OCI-LY3 (cell line): ENCODE results near the gene TUB.

Experiments
- H2AFZ ChIP-seq: fragments of 200-600, 300-600 bp; shearing (Covaris generic); 2 replicates; pipeline ENCODE4 v1.6.0; 2014; ENCODE audit warnings: antibody characterized with exemption, low read depth, low read length
- H3K27ac ChIP-seq: fragments of 200-600, 300-600 bp; sonication (generic); 2 replicates; pipeline ENCODE4 v1.5.1; 2014; ENCODE audit warnings: mild to moderate bottlenecking, low read length, moderate library complexity, mixed read lengths
- H3K27me3 ChIP-seq: fragments of 200-600, 300-600 bp; sonication (generic); 2 replicates; pipeline ENCODE4 v1.6.1; 2014; ENCODE audit warnings: low read depth, low read length, mixed read lengths
- H3K36me3 ChIP-seq: fragments of 200-600, 300-600 bp; sonication (generic); replicated peaks from 2 replicates; pipeline ENCODE3; 2014; ENCODE audit warnings: low read depth, low read length, mixed read lengths
- H3K4me1 ChIP-seq: fragments of 300-600, 200-600 bp; sonication (generic); 2 replicates; pipeline ENCODE4 v1.6.1; 2014; ENCODE audit warnings: low read length, mixed read lengths
- H3K4me2 ChIP-seq: fragments of 200-600, 300-600 bp; sonication (generic); 2 replicates; pipeline ENCODE4 v1.6.1; 2014; ENCODE audit warnings: low read length, mixed read lengths
- H3K4me3 ChIP-seq: fragments of 300-600, 200-600 bp; sonication (generic); 2 replicates; pipeline ENCODE4 v1.5.1; 2014; ENCODE audit warnings: antibody characterized with exemption, mild to moderate bottlenecking, low read length, moderate library complexity
- H3K79me2 ChIP-seq: fragments of 300-600, 200-600 bp; shearing (Covaris generic); 2 replicates; pipeline ENCODE4 v1.6.1; 2014; ENCODE audit warnings: mild to moderate bottlenecking, low read length, mixed read lengths
- H3K9ac ChIP-seq: fragments of 300-600, 200-600 bp; shearing (Covaris generic); 2 replicates; pipeline ENCODE4 v1.6.0; 2014; ENCODE audit warnings: mild to moderate bottlenecking, low read length, moderate library complexity
- H3K9me3 ChIP-seq: fragments of 200-600, 300-600 bp; shearing (Covaris generic); 2 replicates; pipeline ENCODE4 v1.6.1; 2014; ENCODE audit warnings: low read length, mixed read lengths; ENCODE audit not compliant: insufficient read depth
- H4K20me1 ChIP-seq: fragments of 200-600, 300-600 bp; sonication (generic); 2 replicates; pipeline ENCODE4 v1.6.1; 2016; ENCODE audit warnings: low read length, mixed read lengths; ENCODE audit not compliant: insufficient read depth
- EZH2phosphoT487 ChIP-seq: fragments of 200-600 bp; shearing (Covaris generic); IDR thresholded peaks from 2 replicates; pipeline ENCODE4 v1.6.1; 2018; ENCODE audit warnings: antibody characterized with exemption, mixed run types, low read depth
- TF ChIP-seq, protein P1 (sequence below): fragments of 200-600, 300-600 bp; sonication (generic); IDR thresholded peaks from 2 replicates; pipeline ENCODE4 v1.5.1; 2014; ENCODE audit warnings: antibody characterized with exemption, low read length, low read depth

Gene TUB, protein sequence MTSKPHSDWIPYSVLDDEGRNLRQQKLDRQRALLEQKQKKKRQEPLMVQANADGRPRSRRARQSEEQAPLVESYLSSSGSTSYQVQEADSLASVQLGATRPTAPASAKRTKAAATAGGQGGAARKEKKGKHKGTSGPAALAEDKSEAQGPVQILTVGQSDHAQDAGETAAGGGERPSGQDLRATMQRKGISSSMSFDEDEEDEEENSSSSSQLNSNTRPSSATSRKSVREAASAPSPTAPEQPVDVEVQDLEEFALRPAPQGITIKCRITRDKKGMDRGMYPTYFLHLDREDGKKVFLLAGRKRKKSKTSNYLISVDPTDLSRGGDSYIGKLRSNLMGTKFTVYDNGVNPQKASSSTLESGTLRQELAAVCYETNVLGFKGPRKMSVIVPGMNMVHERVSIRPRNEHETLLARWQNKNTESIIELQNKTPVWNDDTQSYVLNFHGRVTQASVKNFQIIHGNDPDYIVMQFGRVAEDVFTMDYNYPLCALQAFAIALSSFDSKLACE

DNA sequence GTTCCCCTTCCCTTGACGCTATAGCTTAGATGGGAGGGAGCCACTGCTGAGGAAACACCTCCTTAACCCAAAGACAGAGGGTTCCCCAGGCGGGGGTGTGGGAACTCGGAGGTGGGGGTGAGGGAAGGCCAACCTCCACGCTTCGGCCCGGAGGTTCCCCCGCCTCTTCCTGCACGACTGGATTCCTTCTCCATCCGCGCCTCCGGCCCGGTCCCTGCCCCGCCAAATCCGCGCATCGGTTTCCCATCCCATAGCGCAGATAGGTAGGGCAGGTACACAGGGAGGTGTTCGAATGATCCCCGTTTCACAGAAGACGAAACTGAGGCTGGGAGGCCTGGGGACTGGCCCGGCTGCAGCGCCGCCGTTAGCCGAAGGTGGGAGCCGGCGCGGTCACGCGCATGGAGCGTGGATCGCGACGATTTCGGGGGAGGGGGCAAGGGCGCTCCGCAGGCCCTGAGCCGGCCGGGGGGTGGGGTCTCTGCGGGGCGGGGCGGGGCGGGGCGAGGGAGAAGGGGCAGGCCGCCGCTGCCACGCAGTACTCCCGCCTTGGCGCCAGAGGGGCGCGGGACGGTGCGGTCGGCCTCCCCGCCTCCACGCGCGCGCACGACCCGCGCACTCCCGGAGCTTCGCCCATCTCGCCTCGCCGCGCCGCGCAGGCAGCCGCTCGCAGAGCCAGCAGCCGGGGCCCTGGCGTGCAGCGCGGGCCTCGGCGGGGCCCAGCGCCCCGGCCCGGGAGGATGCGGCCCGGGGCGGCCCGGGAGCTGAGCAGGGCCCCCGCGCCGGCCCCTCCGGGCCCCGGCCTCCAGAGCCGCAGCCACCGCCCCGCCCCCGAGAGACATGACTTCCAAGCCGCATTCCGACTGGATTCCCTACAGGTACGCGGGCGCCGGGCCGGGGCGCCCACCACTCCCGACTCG is at the start of gene TUB:
Gene TUB (plus strand): TSS at position 538 of the 917 bp plus-strand sequence. CDS start 300 bp downstream, at position 838.
- Histone ChIP-seq H2AFZ (no peak within 1 kb of the TSS), H3K27me3 (0 out of 2 replicates have a peak, but pooled peaks cover 6% of the 10 kb centered on the region), H3K36me3 (no peaks in the 10 kb centered on the region), H3K4me3 (no peak within 1 kb of the TSS), H4K20me1 (no peaks in the 10 kb centered on the region), H3K4me2 (no peak within 1 kb of the TSS), H3K27ac (no peak within 1 kb of the TSS), H3K4me1 (no peaks in the 10 kb centered on the region), H3K9ac (no peak within 1 kb of the TSS), H3K9me3 (no peaks in the 10 kb centered on the region), H3K79me2 (no peaks in the 10 kb centered on the region)
- no peak for TF ChIP-seq EZH2phosphoT487

DNA sequence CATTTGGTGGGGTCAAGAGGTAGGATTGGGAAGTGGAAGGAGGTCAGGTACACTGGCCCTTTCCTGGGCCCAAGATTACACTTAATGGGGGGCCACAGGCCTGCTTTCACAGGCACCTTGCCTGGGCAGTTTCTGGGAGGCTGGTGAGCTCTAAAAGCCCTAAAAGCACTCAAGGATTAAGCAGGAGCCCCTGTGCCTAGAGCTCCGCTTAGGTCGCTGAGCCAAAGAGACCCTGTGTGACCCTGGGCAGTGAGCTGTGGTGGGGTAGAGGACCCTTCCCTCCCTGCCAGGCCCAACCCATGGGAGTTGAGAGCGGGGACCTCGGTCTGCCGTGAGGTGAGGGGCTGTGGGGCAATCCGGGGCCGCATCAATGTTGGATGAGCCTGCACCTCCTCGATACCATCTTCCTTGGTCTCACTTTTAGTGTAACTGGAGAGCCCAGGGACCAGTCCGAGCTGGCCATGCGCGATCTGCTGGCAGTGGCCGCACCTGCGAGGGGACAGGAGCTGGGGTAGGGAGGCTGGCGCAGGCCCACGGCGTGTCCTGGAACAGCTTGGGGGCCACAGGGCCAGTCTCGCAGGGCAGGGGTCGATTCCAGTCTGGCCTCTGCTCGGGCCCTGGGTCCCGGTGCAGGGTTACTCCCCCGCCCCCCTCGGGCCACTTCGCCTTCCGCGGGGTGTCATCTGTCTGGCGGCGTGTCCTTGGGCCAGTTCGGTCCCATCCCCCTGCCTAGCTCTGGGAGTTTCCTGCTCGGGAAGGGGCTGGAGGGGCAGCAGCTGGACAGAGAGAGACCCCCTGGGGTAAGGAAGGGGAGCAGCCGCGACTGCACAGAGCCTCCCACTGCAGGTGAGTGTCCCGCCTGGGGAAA is 49.5 kb upstream of the TUB start:
- Histone ChIP-seq H3K4me2 (no peak overlapping the region), H3K36me3 (no peaks in the 10 kb centered on the region), H3K79me2 (no peaks in the 10 kb centered on the region), H3K4me3 (no peak overlapping the region), H3K9ac (no peak overlapping the region), H3K27me3 (peaks cover 8% of the 10 kb centered on the region), H3K27ac (no peak overlapping the region), H2AFZ (no peak overlapping the region), H4K20me1 (no peaks in the 10 kb centered on the region), H3K4me1 (peaks cover 7% of the 10 kb centered on the region), H3K9me3 (no peaks in the 10 kb centered on the region)
- no peak for TF ChIP-seq EZH2phosphoT487
- TF ChIP-seq, protein P1, sequence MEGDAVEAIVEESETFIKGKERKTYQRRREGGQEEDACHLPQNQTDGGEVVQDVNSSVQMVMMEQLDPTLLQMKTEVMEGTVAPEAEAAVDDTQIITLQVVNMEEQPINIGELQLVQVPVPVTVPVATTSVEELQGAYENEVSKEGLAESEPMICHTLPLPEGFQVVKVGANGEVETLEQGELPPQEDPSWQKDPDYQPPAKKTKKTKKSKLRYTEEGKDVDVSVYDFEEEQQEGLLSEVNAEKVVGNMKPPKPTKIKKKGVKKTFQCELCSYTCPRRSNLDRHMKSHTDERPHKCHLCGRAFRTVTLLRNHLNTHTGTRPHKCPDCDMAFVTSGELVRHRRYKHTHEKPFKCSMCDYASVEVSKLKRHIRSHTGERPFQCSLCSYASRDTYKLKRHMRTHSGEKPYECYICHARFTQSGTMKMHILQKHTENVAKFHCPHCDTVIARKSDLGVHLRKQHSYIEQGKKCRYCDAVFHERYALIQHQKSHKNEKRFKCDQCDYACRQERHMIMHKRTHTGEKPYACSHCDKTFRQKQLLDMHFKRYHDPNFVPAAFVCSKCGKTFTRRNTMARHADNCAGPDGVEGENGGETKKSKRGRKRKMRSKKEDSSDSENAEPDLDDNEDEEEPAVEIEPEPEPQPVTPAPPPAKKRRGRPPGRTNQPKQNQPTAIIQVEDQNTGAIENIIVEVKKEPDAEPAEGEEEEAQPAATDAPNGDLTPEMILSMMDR: no peak

DNA sequence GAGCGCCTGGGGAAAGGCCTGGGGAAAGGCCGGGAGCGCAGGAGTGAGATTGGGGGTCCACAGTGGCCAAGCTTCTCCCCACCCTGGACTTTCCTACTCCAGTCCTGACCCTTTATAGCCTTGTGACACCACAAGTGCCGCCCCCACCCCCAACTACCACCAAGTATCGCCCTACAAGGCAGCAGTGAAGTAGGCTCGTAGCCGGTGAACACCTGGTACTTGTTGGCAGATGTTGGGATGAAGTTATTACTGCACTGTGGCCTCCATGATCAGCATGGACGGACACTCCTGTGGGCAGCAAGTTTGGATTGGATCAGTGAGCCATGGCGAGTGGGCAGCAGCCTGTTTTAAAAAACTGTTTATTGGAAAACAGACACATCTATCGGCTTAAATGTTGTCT is 48.9 kb upstream of the TUB start:
- H3K4me1 ChIP-seq: peaks cover 7% of the 10 kb centered on the region
- no peak overlapping the region for H2AFZ ChIP-seq
- H3K9me3 ChIP-seq: no peaks in the 10 kb centered on the region
- no peak for TF ChIP-seq EZH2phosphoT487
- TF ChIP-seq, protein P1: no peak
- no peak overlapping the region for H3K9ac ChIP-seq
- peaks cover 12% of the 10 kb centered on the region for H3K27me3 ChIP-seq
- no peaks in the 10 kb centered on the region for H3K36me3 ChIP-seq
- no peak overlapping the region for H3K27ac ChIP-seq
- no peaks in the 10 kb centered on the region for H3K79me2 ChIP-seq
- no peak overlapping the region for H3K4me2 ChIP-seq
- no peak overlapping the region for H3K4me3 ChIP-seq
- H4K20me1 ChIP-seq: no peaks in the 10 kb centered on the region

DNA sequence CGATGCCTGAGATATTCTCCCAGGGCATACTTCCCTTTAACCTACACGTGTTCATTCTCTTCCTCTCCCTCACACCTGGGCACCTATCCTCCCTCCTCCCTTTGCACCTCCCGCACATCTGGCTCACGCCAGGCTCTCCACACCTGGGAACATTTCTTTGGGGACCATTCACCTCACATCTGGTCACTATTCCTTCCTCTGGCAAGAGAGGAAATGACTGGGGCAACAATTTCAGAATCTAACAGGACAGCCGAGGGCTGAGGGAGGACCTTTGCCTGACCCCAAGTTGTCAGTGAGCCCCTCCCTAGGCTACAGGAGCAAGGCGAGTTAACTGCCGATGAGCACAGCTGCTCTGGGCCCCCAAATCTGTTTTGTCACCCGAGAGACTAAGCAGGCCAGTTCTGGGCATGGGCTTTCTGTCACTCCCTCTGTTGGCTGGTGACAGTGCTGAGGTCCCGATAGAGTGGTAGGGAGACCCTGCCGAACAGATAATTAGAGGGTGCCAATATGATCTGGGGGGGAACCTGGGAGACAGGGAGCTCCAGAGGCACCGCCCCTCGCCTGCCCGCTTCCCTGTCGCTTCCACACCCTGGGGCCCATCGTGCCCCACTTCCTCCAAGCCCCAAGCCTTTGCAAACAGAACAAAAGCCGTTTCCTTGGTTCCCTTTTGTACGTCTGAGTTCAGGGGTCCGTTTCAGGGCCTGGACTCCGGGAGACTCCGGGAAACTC is 48.3 kb upstream of the TUB start:
- Histone ChIP-seq H3K36me3 (no peaks in the 10 kb centered on the region), H3K4me2 (peak overlapping the region; percentile 83), H4K20me1 (no peaks in the 10 kb centered on the region), H3K4me3 (peak overlapping the region; percentile 57), H3K9me3 (no peaks in the 10 kb centered on the region), H3K9ac (no peak overlapping the region), H3K79me2 (no peaks in the 10 kb centered on the region), H3K27me3 (peaks cover 12% of the 10 kb centered on the region), H2AFZ (peak overlapping the region; percentile 84), H3K4me1 (peaks cover 7% of the 10 kb centered on the region), H3K27ac (no peak overlapping the region)
- no peak for TF ChIP-seq EZH2phosphoT487
- TF ChIP-seq, protein P1: no peak
